Prostate gland (tissue), 2 donors: Measurements from ENCODE around the gene SRRM3. TPM values are rescaled to one million over a fixed set of nuclear protein-coding genes. Genes with fewer than 3 reads are reported as not detected.
"Not testable (repeated sequence)": the region's sequence is repeated elsewhere in the genome, so short reads cannot be mapped to it uniquely, and the experiment has no call there.

Experiments used
- DNase-seq: peaks from one replicate; pipeline ENCODE4 v3.0.0-alpha.2; 2019; ENCODE audit warnings: low spot score
- H3K27ac ChIP-seq, 2 donors: fragments of 200-600 bp; sonication (generic); 2 replicates each; pipeline ENCODE4 v1.5.1; 2017 to 2019
- H3K27me3 ChIP-seq: fragments of 200-600 bp; sonication (generic); replicated peaks from 2 replicates; pipeline ENCODE4 v1.5.1; 2019; ENCODE audit not compliant: insufficient read depth
- H3K36me3 ChIP-seq, 2 donors: fragments of 200-600 bp; sonication (generic); 1 replicate in 1 of 2; 2 replicates in 1 of 2; pipeline versions ENCODE4 v1.5.1 to v1.8.1; 2017 to 2019
- H3K4me1 ChIP-seq: fragments of 200-600 bp; sonication (generic); replicated peaks from 2 replicates; pipeline ENCODE4 v1.5.1; 2019
- H3K4me3 ChIP-seq, 2 donors: fragments of 200-600 bp; sonication (generic); 2 replicates each; pipeline ENCODE4 v1.5.1; 2017 to 2019
- H3K9me3 ChIP-seq: fragments of 200-600 bp; sonication (generic); 2 replicates; pipeline ENCODE4 v1.5.1; 2017
- POLR2A ChIP-seq: fragments of 450-650 bp; IDR thresholded peaks from one replicate; pipeline ENCODE4 v1.6.1; 2016; ENCODE audit warnings: antibody characterized with exemption, mild to moderate bottlenecking
- POLR2AphosphoS5 ChIP-seq: sonication (generic); formaldehyde crosslinking; IDR thresholded peaks from one replicate; pipeline ENCODE4 v1.6.1; 2017; ENCODE audit warnings: antibody characterized with exemption
- WGBS: methylation state at CpG from one replicate; pipeline ENCODE4 v1.1.5; 2018; 5-methylcytosine and 5-hydroxymethylcytosine counted together
- intact Hi-C: fragments of 100-400 bp; cut with DNase I; formaldehyde crosslinking; loops from one replicate; pipeline ENCODE4 v1.14.2; 2022
- total RNA-seq, 2 donors: library from RNA; depleted of rRNA; stranded (reverse); fragments of >200 nt; gene quantifications; one replicate each; pipeline ENCODE4 v1.1.0, GENCODE V29; 2016
- TF ChIP-seq, protein P1 (sequence below), 4 experiments: fragments of 200-600 bp in 2 of 4; fragments of 450-650 bp in 2 of 4; sonication (generic) in 2 of 4; IDR thresholded peaks; 1 replicate in 3 of 4; 2 replicates in 1 of 4; pipeline ENCODE4 v1.5.1; 2016 to 2019; ENCODE audit warnings: antibody characterized with exemption in 4 of 4, mild to moderate bottlenecking in 2 of 4, moderate library complexity in 2 of 4

The SRRM3 gene
- total RNA-seq, 2 donors from 2014 or later: 3.1 to 6.8 TPM

DNA sequence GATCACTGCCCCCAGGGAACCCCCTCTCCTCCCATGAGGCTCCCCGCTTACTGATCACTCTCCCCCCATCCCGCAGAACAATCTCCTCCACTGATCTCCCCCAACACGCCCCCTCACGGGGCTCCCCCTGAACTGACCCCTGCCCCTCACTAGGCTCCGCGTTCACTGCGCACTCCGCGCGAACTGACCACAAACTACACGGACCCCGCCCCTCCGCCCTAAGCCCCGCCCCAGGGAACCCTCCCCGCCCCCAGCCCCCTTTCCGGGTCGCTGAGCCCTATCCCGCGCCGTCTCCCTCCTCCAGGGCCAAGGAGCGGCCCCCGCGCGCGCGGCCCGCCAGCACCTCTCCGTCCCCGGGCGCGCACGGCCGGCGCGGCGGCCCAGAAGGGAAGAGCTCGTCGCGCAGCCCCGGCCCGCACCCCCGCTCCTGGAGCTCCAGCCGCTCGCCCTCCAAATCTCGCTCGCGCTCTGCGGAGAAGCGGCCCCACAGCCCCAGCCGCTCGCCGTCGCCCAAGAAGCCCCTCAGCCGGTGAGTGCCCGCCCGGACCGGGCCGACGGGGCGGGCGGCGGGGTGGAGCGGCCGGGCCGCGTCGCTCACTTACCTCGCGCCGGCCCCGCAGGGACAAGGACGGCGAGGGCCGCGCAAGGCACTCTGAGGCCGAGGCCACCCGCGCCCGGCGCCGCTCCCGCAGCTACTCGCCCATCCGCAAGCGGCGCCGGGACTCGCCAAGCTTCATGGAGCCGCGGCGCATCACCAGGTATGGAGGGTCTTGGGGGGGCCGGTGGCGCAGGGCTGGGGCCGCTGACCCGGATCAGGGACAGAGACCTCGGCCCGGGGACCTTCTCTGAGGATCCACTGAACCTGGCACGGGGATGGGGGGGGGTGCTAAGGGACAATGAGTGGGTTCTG is 80.9 kb downstream of the SRRM3 start:
- Histone ChIP-seq H3K4me1 (no peaks in the 10 kb centered on the region), H3K27ac (peak overlapping the region in 1 of 2 donors; percentile 52), H3K27me3 (no peaks in the 10 kb centered on the region), H3K4me3 (peak overlapping the region; percentile 44 to 53), H3K36me3 (no peaks in the 10 kb centered on the region), H3K9me3 (no peaks in the 10 kb centered on the region)
- TF ChIP-seq POLR2A: peak; percentile 52
- TF ChIP-seq, protein P1, sequence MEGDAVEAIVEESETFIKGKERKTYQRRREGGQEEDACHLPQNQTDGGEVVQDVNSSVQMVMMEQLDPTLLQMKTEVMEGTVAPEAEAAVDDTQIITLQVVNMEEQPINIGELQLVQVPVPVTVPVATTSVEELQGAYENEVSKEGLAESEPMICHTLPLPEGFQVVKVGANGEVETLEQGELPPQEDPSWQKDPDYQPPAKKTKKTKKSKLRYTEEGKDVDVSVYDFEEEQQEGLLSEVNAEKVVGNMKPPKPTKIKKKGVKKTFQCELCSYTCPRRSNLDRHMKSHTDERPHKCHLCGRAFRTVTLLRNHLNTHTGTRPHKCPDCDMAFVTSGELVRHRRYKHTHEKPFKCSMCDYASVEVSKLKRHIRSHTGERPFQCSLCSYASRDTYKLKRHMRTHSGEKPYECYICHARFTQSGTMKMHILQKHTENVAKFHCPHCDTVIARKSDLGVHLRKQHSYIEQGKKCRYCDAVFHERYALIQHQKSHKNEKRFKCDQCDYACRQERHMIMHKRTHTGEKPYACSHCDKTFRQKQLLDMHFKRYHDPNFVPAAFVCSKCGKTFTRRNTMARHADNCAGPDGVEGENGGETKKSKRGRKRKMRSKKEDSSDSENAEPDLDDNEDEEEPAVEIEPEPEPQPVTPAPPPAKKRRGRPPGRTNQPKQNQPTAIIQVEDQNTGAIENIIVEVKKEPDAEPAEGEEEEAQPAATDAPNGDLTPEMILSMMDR (IDR thresholded peaks at IDR 0.05): no peak
- 1% methylated on average over 39 of the region's 98 CpGs for WGBS
- intact Hi-C loops: no loop called here
- DNase-seq: no peak

DNA sequence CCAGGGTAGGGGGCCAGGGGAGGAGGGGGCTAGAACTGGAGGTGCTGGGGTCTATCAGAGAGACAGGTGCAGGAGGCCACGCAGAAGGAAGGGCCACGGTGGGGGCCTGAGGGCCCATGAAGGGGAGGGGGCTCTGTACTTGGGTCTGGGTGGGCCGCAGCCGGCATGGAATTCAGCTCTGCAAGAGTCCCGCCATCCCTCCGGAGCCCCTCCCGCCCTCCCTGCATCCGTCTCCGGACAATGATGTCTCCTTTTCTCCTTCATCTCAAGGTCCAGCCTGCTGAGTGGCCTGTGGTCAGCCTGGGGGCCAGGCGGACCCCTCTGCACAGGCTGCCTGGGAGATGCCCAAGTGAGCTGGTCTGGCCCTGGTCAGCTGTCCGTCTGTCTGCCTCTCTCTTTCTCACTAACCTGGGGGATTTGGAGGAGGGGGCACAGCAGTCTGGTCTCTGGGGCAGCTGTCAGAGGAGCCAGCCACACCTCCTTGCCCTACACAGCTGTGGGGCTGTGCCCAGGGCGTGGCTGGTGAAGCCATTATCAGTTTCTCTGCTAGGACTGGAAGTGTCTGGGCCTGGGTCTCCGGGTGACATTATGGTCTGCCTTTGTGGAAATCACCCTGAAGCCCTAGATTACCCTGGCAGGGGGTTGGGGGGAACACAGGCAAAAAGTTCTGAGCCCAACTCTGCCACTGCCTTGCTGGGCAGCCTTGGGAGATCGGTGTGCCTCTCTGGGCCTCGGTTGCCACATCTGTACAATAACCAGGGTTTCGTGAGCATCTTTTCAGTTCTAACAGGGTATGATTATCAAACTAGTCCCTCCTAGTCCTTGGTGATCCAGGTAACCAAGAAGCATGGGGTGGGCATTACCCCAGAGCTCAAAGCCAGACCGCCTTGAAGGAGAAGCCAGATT is 81.8 kb downstream of the SRRM3 start:
- Histone ChIP-seq H3K27me3 (no peaks in the 10 kb centered on the region), H3K9me3 (no peaks in the 10 kb centered on the region), H3K27ac (no peak overlapping the region), H3K36me3 (no peaks in the 10 kb centered on the region), H3K4me1 (no peaks in the 10 kb centered on the region), H3K4me3 (peak overlapping the region; percentile 44 to 53)
- WGBS: 75% methylated on average over 17 of the region's 17 CpGs
- DNase-seq: no peak
- intact Hi-C loops: no loop called here
- TF ChIP-seq, protein P1 (IDR thresholded peaks at IDR 0.05): no peak
- TF ChIP-seq POLR2AphosphoS5 (no peak), POLR2A (no peak)

DNA sequence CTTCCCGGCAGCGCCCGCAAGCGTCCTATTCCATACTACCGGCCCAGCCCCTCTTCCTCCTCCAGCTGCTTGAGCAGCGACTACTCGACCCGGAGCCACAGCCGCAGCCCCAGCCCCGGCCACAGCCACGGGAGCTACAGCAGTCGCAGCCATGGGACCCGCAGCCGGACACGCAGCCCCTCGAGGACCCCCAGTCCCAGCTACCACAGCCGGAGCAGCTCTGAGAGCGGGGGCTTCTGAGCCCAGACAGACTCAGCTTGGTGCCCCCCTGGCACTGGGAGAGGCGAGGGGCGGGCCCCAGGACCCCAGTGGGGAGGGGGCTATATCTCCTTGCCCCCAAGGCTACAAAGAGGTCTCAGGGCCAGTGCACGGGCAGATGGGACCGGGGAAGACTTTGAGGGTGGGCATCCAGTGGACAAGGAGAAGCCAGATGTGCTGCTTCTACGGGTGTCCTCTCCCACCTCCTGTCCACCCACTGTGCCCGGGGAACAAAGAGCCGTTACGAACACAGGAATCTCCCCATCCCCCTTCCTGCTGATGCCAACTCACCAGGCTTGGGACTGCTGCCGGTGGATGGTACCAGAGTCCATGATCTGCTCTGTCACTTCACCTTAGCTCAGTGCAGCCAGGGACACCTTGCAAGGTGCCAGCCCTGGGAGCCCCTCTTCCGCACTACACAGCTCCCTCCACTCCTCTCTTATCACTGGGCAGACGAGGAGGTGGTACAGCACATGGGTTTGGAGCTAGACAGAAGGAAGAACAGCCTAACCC is 84.1 kb downstream of the SRRM3 start:
- DNase-seq: no peak
- Histone ChIP-seq H3K4me1 (no peaks in the 10 kb centered on the region), H3K27me3 (no peaks in the 10 kb centered on the region), H3K4me3 (no peak overlapping the region), H3K9me3 (no peaks in the 10 kb centered on the region), H3K27ac (no peak overlapping the region), H3K36me3 (no peaks in the 10 kb centered on the region)
- WGBS: 83% methylated on average over 27 of the region's 29 CpGs
- intact Hi-C loops: no loop called here
- no peak for TF ChIP-seq POLR2A
- TF ChIP-seq, protein P1 (IDR thresholded peaks at IDR 0.05): no peak
- no peak for TF ChIP-seq POLR2AphosphoS5

DNA sequence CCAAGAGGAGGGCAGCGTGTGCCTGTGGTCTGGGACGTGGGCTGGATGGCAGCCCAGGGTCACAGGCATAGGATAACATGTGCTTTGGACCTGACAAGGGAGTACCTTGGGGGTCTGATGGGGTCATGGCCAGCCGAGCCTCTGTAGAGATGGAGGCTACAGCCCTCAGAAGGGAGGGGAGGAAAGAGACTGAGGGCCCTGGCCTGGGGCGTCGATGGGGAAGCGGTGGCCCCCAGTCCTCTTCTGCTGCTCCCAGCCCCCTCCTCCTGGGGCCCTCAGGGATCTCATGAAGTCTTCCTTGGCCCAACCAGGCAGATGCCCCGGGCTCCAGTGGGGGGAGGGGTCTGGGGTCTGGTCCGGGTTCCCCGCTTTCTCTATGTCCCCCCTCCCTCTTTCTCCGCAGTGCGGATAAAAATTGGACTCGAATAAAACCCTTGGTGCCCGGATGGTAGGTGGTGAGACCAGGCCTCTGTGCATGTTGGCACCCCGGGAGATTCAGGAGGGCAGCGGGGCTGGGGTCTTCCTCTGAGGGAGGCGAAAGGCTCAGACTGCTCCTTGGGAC is 85.2 kb downstream of the SRRM3 start:
- DNase-seq: no peak
- no peaks in the 10 kb centered on the region for H3K27me3 ChIP-seq
- no peaks in the 10 kb centered on the region for H3K9me3 ChIP-seq
- H3K36me3 ChIP-seq: no peaks in the 10 kb centered on the region
- H3K27ac ChIP-seq: no peak overlapping the region
- H3K4me1 ChIP-seq: no peaks in the 10 kb centered on the region
- H3K4me3 ChIP-seq: no peak overlapping the region
- TF ChIP-seq POLR2A: no peak
- TF ChIP-seq, protein P1 (IDR thresholded peaks at IDR 0.05): no peak
- no peak for TF ChIP-seq POLR2AphosphoS5
- intact Hi-C loops: no loop called here
- 86% methylated on average over 16 of the region's 16 CpGs for WGBS

DNA sequence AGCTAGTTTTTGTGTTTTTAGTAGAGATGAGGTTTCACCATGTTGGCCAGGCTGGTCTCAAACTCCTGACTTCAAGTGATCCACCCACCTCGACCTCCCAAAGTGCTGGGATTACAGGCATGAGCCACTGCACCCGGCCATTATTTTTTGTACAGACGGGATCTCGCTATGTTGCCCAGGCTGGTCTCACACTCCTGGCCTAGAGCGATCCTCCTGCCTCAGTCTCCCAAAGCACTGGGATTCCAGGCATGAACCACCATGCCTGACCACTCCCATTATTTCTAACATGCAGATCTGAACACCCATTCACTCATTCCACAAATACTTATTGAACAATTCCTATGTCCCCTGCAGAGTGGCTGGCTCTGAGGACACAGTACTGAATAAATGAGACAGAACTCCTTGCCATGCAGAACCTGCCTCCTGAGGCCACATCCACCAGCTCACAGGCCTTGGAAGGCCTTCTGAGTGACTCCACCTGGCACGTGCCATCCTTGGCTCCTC is 89.2 kb downstream of the SRRM3 start:
- H3K36me3 ChIP-seq, H3K9me3 ChIP-seq, H3K27me3 ChIP-seq, H3K4me3 ChIP-seq, DNase-seq: not testable (repeated sequence)
- peak overlapping the region; percentile 98 for H3K27ac ChIP-seq
- WGBS: 84% methylated on average over 6 of the region's 6 CpGs
- peaks cover 24% of the 10 kb centered on the region for H3K4me1 ChIP-seq
- intact Hi-C loops: loop anchor here (1.0 to 5.0 kb wide), 3 partner anchors 23 to 113 kb away; partner anchors contain the start of gene YWHAG
